ENCODE measurements around the gene FBXO31.

Gene FBXO31

DNA sequence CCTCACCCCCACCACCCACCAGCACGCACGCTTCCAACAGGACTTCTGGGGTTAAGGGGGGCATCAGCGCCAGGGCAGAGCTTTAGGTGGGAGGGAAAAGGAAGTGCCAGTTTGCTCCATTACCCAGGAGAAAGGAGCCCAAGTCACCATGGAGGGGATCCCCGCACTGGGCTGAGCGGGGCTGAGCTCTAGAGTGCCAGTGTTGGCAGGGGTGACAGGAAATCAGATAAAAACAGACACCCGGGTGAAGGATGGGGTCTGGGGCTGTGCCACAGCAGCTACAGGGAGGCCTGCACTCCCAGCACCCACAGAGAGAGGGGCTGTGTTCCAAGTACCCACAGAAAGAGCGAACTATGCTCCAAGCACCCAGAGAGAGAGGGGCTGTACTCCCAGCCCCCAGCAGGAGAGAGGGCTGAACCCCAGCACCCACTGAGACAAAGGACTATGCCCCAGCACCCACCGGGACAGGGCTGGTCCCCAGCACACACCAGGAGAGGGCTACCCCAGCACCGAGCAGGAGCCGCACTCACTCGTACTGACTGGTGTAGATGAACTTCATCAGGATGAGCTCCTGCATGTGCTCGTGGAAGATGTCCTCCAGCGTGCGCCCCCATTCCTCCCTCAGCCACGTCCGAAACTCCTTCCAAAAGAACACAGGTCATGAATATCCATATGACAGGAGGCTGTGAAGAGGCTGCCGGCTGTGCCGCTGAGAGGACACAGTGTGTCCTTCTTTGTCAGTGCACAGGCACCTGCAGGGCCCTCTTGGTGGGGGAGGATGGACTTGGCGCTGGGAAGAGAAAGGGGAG, 47.7 kb downstream of the FBXO31 start:
- CTCF ChIA-PET, result interaction anchor here (0.6 to 1.1 kb wide), 2 partner anchors 10 to 18 kb away, joined by 3 to 4 read pairs; partner anchors contain the start of gene C16orf95
- H3K4me3 ChIP-seq (ENCODE audit: low read depth, low read length), result no peak overlapping the region

GRCh38 chr16:87334651-87335624, 48.6 kb downstream of the FBXO31 start:
- peaks cover 0 to 76% of the 10 kb centered on the region in 2 experiments; a peak in 2 of 3 replicates for H3K36me3 ChIP-seq (ENCODE audit: control insufficient read depth in 2 of 2, insufficient read depth in 1 of 2, low read length in 2 of 2)

More for the DNA sequence above, 47.7 kb downstream of the FBXO31 start:
- POLR2A ChIA-PET, result no interaction called here
- Histone ChIP-seq H3K4me1 (ENCODE audit: control insufficient read depth, insufficient read depth, low read length) (no peaks in the 10 kb centered on the region), H3K27ac (ENCODE audit: extremely low read depth, low read depth, low read length) (no peak overlapping the region), H3K9me3 (ENCODE audit: control insufficient read depth, insufficient read depth, low read depth, low read length) (no peaks in the 10 kb centered on the region), H3K36me3 (ENCODE audit: control insufficient read depth in 2 of 2, insufficient read depth in 1 of 2, low read length in 2 of 2) (peaks cover 0 to 73% of the 10 kb centered on the region in 2 experiments; a peak in 2 of 3 replicates)
- TF ChIP-seq ZNF433 (tag by site-specific recombination; IDR thresholded peaks at IDR 0.05; ENCODE audit: low read depth) (no peak), ZNF184 (tag by site-specific recombination; IDR thresholded peaks at IDR 0.05) (no peak), ZNF157 (tag by site-specific recombination; IDR thresholded peaks at IDR 0.05) (no peak), ZNF37A (tag by site-specific recombination; IDR thresholded peaks at IDR 0.05) (no peak), HOXA7 (CRISPR knock-in tag; IDR thresholded peaks at IDR 0.05; ENCODE audit: borderline replicate concordance) (no peak), ZSCAN16 (tag by site-specific recombination; IDR thresholded peaks at IDR 0.05) (no peak), MEIS1 (CRISPR knock-in tag; IDR thresholded peaks at IDR 0.05; ENCODE audit: borderline replicate concordance) (no peak), ZNF202 (tag by site-specific recombination; IDR thresholded peaks at IDR 0.05; ENCODE audit: borderline replicate concordance) (no peak), ZNF624 (tag by site-specific recombination; IDR thresholded peaks at IDR 0.05) (no peak), ZNF701 (tag by site-specific recombination; IDR thresholded peaks at IDR 0.05) (no peak), ZNF777 (tag by site-specific recombination; IDR thresholded peaks at IDR 0.05; ENCODE audit: borderline replicate concordance) (no peak), ZNF610 (tag by site-specific recombination; IDR thresholded peaks at IDR 0.05; ENCODE audit: borderline replicate concordance) (no peak), ZFP69B (tag by site-specific recombination; IDR thresholded peaks at IDR 0.05) (no peak), ZNF488 (tag by site-specific recombination; IDR thresholded peaks at IDR 0.05) (no peak)

More at GRCh38 chr16:87334651-87335624, 48.6 kb downstream of the FBXO31 start:
- CTCF ChIA-PET, result interaction anchor here (0.6 to 1.1 kb wide), 2 partner anchors 9 to 17 kb away, joined by 3 to 4 read pairs; partner anchors contain the start of gene C16orf95
- H3K4me3 ChIP-seq (ENCODE audit: low read depth, low read length), result no peak overlapping the region
- POLR2A ChIA-PET, result no interaction called here
- no peak overlapping the region for H3K27ac ChIP-seq (ENCODE audit: extremely low read depth, low read depth, low read length)
- TF ChIP-seq ZNF777 (tag by site-specific recombination; IDR thresholded peaks at IDR 0.05; ENCODE audit: borderline replicate concordance) (no peak), ZSCAN23 (tag by site-specific recombination; IDR thresholded peaks at IDR 0.05) (no peak), SETDB1 (IDR thresholded peaks at IDR 0.05; ENCODE audit: insufficient read length, low read length) (no peak), OVOL3 (tag by site-specific recombination; IDR thresholded peaks at IDR 0.05) (no peak), ZNF274 (IDR thresholded peaks at IDR 0.05; ENCODE audit: low read length) (no peak), ZNF274 (tag by site-specific recombination; IDR thresholded peaks at IDR 0.05; ENCODE audit: borderline replicate concordance) (no peak), KLF1 (tag by site-specific recombination; IDR thresholded peaks at IDR 0.05) (no peak), ZNF544 (tag by site-specific recombination; IDR thresholded peaks at IDR 0.05) (no peak), ZNF19 (tag by site-specific recombination; IDR thresholded peaks at IDR 0.05; ENCODE audit: low read depth) (no peak), PRDM4 (tag by site-specific recombination; IDR thresholded peaks at IDR 0.05) (no peak), ZBTB17 (tag by site-specific recombination; IDR thresholded peaks at IDR 0.05) (no peak)
- no peaks in the 10 kb centered on the region for H3K9me3 ChIP-seq (ENCODE audit: control insufficient read depth, insufficient read depth, low read depth, low read length)
- H3K4me1 ChIP-seq (ENCODE audit: control insufficient read depth, insufficient read depth, low read length), result no peaks in the 10 kb centered on the region

Data from HEK293 (cell line).